ENCODE data around the gene RABAC1.
A peak's percentile ranks its signal among the peaks of the same experiment; 100 is the strongest.
"Not testable (repeated sequence)": the region's sequence is repeated elsewhere in the genome, so short reads cannot be mapped to it uniquely, and the experiment has no call there.

RABAC1 gene, protein sequence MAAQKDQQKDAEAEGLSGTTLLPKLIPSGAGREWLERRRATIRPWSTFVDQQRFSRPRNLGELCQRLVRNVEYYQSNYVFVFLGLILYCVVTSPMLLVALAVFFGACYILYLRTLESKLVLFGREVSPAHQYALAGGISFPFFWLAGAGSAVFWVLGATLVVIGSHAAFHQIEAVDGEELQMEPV

DNA sequence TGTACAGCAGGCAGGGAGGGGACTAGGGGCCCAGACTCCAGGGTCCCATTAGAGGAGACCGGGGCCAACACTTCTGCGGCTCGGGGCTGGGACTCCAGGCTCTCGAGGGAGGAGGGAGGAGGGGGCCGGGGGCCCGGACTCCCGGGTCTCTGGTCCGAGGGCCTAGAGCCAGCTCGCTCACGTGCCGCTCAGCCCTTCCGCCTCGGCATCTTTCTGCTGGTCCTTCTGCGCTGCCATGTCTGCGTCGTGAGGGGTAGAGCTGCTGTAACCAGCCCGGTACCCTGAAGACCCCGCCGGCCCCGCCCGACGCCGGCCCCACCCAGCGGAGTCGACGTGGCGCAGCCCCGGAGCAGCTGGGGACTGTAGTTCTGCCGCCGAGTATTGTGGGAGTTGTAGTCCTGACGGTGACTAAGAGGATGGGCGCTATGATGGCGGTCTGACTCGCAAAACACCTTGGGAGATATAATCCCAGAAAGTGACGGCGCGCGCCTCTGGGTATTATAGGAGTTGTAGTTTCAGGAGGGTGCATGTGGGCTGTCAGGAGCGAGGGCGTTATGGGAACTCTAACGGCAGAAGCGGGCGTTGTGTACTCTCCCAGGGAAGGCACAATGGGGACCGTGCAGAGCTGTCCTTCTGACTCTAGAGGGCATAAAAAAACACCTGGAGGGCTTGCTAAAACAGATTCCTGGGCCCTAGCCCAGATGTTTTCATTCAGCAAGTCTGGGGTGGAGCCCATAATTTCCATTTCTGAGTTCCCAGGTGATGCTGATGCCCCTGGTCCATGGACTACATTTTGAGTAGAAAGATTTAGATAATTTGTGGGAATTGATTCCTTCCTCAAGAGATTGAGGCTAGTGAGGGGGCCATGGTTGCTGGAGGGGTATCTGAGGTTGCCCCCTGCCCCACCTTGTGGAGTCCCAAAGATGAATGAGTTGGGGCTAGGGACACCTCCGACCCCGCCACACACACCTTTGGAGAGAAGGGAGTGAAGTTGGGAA is at the start of gene RABAC1:
Gene RABAC1, minus strand, starts transcription at position 266 of the 998 bp plus-strand sequence. Its CDS starts 29 bp downstream, at position 237.
- peak; percentile 97 for DNase-seq (ENCODE audit: low spot score)

DNA sequence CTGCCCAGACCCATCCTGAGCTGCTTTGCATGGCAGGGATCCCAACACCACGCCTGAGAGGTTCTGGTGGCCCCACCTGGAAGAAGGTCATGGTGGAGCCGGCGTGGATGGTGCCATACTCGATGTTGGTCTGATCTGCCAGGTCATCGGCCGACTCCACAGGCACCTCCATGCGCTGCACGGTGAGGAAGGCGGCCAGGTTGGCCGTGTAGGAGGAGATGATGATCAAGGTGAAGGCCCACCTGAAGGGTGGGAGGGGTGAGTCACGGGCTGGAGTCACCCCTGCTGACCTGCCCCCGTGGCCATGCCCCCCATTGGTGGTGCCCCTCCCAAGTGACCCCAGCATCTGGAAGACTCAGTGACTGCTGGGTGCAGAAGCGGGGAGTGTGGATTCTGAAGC is 47.4 kb upstream of the RABAC1 start:
- no peak for DNase-seq (ENCODE audit: low spot score)

DNA sequence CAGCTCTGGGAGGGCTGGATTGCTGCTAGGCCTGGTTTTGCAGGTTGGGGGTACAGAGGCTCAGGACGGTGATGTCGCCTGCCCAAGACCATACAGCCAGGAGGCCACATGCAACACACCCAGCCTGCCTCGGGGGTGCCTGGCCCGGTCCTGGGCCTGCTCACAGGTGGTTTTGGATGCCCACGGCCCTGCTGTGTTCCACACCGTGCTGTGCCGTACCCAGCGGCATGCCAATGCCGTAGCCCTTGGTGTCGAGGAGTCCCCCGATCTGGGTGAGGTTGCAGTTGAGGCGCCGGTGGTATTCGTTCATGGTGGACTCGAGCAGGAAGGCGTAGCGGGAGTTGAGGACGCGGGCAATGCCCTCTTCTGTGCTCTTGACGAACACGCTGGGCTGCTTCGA is 46.4 kb upstream of the RABAC1 start:
- DNase-seq (ENCODE audit: low spot score): no peak

DNA sequence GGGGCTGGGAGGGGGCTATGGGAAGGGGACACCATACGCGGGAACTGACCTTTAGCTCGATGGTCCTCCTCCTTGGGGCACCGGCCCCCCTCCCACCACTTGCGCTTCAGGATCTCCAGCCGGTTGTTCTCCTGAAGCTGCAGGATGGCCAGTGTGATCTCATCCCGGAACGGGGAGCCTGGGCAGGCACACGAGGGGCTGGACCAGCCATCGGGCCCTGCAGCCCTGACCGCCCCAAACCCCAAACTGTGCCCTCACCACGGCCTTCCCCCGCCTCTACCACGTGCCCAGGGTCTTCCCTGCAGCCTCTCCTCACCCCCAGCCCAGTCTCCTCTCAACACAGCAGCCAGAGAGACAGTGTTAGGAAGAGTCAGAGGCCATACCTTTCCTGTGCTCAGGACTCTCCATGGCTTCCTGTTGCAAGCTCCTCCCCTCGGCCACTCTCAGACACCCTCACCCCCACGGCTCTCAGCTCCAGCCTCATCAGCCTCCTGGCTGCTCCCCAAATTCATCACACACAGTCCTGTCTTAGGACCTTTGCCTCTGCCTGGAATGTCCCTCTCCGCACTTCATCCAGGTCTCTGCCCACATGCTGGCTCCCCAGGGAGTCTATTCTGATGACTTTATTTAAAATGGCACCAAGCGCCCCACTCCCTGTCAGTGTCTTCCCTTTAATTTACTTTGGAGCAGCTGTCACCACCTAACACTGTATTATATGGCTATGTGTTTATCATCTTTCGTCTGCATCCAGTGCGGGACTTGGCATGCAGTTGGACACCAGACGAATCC is 44.6 kb upstream of the RABAC1 start:
- DNase-seq (ENCODE audit: low spot score): no peak

DNA sequence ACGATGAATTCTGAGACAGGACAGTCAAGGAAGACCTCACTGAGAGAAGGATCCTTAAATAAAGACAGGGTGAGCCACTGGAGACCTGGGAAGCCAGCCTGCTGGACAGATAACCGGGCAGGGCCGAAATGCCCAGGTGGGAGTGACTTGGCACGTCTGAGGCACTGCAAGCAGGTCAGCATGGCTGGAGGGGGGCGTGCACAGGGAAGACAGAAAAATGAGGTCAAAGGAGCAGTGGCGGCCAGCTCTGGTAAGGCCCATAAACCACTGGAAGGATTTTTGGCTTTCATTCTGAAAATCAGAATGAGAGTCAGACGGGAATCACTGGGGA is 40.7 kb upstream of the RABAC1 start:
- DNase-seq (ENCODE audit: low spot score): no peak

DNA sequence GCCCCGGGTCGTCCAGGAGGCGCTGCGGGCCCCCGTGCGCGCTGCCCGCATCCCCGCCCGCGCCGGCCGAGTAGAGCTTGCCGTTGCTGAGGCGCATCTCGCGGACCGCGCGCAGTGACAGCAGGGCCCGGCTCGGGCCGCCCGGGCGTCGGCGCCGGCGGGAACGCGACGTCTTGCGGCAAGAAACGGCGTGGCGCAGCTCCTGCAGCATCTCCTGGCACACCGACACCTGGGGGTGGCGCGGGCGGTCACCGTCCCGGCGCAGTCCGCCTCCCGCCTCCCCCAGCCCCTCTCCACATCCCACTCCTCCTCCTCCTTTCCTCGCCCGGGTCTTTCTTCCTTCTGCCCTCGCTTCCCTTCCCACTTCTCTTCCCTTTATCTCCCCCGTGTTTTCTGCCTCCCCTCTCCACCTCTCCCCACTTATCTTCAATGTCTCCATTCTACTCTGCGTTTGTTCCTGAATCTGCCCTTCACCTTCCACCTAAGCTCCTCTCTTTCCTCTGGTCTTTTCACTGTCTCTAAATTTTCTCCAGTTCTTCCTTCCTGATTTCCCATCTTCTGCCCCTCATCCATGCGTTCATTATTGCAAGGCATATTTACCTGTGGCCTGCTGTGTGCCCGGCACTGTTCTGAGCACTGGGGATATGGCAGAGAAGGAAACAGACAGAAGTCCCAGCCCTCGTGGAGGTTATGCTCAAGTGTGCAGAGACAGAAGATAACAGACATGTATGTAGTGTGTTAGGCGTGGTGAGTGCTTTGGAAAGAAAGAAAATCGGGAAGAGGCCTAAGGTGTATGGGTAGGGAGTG is 40.2 kb upstream of the RABAC1 start:
- DNase-seq (ENCODE audit: low spot score): no peak

DNA sequence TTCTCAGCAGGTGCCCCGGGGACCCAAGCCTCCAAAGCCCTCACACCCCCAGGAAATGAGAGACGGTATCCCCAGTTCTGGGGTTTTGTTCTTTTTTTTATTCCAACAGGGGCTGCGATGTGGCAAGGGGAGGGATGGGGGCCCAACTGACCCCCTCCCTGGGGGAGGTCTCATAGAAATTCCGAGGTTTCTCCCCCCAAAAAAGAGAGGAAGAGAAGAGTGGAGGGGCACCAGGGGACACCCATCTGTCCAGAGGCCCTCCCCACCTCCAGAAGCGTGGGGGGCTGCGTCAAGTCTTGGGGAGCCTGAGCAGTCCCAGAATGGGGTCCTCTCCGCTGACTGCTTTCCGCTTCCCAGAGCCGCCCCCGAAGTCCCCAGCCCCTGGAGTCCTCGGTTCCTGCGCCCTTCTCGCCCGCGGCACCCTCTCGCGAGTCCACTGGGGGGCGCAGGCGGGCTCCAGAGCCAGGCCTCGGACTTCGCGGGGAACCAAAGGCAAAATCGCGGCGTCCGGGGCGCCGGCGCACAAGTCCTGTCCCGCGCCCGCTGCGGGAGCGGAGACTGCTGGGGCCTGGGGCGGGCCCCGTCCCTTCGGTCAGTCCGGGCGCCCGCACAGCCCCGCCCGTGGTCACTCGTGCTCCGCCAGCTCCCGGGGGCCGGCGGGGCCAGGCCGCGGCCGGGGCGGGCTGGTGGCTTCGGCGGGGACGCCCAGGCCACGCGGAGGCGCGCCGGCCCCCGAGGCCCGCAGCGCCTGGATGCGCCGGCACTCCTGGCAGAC is 39.3 kb upstream of the RABAC1 start:
- DNase-seq (ENCODE audit: low spot score): peak; percentile 76

DNA sequence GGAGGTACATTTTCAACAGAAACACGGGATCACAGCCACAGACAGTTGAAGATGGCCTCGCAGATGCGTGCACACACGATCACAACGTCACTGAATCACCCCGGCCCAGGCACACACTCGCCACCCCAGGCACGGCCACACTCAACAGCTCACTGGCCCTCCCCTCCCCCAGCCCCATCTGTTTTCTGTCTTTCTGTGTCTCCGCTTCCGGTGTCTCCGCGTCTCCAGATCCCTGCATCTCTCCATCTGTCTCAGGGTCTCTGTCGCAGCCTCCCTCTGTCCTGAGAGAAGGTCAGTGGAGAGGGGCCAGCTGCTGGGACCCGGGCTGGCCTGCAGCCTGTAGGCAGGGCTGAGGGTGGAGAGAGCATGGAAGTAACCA is 38.7 kb upstream of the RABAC1 start:
- DNase-seq (ENCODE audit: low spot score): no peak

DNA sequence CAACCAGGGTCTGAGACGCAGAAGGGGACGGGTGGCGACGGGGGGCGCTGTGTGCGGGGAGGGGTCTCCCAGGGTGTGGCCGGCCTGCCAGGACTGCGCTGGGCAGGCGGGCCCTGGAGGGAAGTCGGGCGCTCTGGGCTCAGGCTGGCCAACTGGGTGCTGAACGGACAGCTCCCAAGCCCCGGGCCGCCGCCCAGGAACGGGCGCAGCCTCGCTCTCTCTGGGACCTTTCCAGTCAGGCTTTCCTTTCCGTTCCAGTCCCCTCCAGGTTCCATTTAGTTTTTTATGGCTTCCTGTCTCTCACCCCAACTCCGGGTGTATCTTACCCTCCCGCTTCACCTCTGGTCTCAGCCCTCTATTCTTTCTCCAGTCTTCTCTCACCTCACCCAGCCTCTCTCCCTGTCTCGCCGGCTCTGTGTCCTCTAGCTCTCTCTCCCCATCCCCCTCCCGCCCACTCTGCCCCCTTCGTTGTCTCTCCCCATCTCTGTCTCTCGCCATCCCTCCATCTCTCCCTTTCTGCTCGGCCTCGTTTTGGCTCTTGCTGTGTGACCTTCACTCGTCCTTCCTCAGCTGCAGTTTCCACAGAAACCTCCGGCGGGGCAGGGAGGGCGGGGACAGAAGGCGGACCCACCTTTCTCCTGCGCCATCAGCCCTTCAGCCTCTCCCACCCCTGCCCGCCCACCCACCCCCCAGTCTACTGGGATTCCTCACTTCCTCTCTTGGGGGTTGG is 38.2 kb upstream of the RABAC1 start:
- peak; percentile 79 for DNase-seq (ENCODE audit: low spot score)

DNA sequence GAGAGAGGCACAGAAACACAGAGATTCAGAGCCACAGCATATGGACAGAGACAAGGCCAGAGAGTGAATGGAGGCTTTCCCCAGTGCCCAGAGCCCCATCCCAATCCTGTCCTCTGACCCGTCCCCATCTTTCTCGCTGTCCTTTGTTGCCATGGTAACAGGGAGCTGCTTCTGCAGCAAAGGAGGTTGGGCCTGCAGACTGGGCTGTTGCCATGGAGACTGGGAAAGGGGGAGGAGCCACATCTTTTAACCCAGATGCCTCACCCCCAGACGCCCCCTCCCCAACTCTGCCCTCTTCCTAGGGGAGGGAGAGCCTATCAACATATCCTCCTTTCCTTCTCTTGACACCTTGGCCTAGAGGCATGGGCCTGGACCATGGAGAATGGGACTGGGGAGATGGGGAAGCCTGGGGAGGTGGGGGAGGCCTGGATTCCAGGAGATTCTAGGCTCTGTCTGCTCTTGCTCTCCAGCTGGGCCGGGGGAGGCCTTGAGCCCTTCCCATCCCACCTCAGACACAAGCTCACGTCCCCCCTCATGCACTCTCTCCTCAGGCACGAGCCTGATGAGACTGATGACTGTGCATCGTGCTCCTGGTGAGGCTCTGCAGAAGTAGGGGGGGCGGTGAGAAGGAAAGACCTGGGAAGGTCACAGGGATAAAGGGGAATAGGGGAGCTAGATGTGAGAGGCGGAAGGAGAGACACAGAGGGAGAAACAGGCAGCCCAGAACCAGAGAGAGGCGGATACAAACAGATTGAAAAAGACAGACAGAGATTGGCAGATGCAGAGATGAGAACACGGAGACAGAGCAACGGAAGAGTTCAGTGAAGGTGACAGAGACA is 37.1 kb upstream of the RABAC1 start:
- no peak for DNase-seq (ENCODE audit: low spot score)

DNA sequence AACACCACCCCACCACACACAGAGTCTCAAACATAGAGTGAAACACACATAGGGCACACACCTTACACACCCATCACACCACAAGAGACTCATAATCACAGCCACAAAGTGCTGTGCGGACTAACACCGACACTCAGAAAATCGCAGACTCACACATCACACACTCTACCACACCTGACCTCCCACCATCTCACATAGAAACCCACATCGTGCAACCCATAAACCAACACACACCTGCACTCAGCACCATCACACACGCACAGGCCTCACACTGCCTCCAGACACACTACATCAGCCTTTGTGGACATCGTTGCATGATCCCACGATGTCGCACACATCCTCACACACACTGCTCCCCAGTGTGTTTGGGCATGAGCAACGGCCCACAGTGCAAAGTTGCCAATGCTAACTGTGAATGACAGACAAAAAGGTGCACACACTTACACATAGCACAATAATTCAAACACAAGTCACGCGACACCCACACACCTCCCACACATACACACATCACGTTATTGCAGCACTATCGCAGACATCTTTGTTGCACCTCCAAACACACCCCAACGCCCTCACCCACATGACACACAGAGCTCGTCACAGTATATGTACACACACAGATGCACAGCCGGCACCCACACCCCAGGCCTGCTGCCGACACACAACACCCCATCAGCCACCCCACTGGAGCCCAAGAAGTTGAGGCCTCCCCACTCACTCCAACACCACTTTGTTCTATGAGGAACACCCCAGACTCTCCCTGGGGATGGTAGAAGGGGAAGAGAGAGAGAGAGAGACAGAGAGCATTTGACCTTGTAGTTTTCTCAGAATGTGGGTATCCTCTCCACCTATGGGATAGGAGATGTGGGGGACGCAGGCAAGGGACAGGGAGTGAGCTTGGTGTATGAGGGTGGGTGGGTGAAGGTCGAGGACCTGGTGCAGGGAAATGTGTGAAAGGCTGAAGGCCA is 36.2 kb upstream of the RABAC1 start:
- DNase-seq (ENCODE audit: low spot score): no peak

DNA sequence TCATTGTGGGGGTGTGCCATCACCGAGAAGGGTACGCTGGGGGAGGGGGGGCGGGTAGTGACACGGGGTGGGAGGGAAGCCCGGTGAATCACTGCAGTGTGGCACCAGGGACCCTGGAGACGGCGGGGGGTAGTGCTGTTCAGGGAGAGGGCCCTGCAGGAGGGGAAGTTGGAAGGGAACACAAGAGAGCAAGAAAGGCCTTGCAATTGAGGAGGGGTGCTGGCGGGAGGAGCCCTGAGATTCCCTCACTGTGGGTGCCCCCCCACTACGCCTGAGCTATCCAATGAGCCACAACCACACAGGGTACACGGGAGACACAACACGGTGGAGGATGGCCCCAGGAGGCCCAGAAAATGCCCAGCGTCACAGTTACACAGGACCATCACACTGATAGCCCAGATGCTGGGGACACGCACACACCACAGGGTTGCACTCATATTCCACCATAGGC is 35.4 kb upstream of the RABAC1 start:
- no peak for DNase-seq (ENCODE audit: low spot score)

DNA sequence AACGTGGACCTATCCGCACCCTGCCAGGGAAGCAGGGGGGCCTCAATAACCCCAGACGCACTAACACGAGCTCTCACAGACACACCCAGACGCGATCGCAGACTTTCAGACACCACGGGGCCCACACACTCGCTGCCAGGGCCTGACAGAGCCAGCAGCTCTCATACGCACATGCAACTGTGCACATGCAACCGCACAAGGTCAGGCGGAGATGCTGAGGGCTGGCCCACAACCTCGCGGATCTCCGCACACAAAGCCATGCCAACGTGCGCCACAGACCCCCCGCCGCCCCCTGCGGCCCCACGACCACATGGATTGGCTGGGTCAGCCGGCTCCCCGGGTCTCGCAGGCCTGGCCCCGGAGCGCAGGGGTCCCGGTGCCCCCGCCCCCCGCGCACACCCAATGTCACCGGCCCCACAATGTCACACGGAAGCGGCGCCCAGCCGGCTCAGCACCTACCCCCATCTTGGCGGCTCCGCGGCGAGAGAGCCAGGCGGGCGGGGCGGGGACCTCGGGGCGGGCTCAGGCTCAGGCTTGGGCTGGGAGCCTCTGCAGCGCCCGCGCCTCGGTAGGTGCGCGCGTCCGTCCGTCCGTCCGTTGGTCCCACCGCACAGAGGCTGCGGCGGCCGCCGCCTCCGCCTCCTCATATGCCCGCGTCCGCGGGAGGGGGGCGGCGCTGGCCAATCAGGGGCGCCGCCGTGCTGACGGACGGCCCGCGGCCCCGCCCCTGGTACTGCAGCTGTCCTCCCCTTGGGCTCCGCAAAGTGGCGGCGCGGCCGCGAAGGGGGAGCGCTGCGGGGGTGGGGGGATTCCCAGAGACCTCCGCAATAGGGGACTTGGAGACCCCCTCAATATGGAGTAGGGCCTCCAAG is 34.7 kb upstream of the RABAC1 start, which contains the start of gene ATP1A3:
Gene ATP1A3, minus strand, starts transcription at position 619 of the 872 bp plus-strand sequence. Its CDS starts 154 bp downstream, at position 465.
- peak; percentile 90 for DNase-seq (ENCODE audit: low spot score)

DNA sequence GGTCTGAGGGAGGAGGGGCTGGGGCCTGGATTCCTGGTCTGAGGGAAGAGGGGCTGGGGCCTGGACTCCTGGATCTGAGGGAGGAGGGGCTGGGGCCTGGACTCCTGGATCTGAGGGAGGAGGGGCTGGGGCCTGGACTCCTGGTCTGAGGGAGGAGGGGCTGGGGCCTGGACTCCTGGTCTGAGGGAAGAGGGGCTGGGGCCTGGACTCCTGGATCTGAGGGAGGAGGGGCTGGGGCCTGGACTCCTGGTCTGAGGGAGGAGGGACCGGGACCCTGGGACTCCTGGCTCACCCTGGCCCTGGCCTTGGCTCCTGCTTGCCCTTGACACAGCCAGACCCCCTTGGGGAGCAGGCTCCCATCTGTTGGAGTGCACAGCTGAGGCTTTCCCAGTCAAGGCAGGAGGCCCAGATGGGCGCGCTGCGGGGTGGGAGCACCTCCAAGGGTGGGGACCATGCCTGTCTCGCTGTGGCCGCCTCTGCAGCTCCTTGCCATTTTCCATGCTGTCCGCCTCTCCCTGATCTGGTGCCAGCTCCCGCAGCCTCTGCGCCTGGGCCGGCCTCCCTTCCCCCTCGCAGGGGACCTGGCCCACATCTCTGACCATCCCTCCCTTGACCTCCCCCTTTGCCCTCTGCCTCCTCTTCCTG is 32.9 kb upstream of the RABAC1 start:
- DNase-seq (ENCODE audit: low spot score): not testable (repeated sequence)

DNA sequence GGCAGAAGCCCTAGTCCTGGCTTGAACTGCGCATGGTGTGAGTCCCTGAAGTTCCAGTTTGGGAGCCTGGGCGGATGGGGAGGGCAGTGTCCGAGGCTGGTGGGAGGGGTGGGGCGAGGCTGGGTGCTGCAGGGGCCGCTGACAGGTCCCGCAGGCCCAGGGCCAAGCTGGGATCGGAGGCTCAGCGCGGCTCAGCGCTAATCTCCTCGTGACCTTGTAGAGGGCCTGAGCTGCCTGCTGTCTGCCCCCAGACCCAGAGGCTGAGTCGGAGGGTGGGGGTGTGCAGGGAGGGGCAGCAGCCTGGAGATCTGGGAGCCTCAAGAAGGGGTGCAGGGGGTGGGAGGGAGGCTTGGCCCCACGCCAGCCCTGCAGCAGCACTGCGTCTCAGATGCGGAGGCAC is 31.9 kb upstream of the RABAC1 start:
- no peak for DNase-seq (ENCODE audit: low spot score)

DNA sequence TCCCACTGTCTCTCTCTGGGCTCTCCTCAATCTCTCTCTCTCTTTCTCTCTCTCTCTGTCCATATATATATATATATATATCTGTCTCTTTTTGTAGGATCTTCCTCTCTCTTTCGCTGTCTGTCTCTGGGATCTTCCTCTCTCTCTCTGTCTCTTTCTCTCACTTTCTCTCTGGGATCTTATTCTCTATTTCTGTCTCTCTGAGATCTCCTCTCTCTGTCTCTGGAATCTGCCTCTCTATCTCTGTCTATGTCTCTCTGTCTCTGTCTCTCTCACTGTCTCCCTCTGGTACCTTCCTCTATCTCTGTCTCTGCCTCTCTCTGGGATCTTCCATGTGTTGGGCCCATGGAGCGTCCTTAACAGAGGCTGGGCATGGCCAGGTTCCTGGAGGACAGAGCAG is 31.5 kb upstream of the RABAC1 start:
- no peak for DNase-seq (ENCODE audit: low spot score)
